K562 (cell line): ENCODE measurements around the gene SLA2. TPM values are rescaled to one million over a fixed set of nuclear protein-coding genes. Genes with fewer than 3 reads are reported as not detected.

Experiments
- ARID1B ChIP-seq: fragments of 450-650 bp; IDR thresholded peaks from 2 replicates; pipeline ENCODE4 v1.6.1; 2016; ENCODE audit warnings: antibody characterized with exemption, mild to moderate bottlenecking, inconsistent platforms
- BRCA1 ChIP-seq, 2 experiments: fragments of 450-650 bp in 1 of 2; sonication (generic) in 1 of 2; formaldehyde crosslinking in 1 of 2; IDR thresholded peaks; 2 replicates each; pipeline versions ENCODE4 v1.5.0 to v1.6.1; 2017 to 2020; ENCODE audit warnings: mild to moderate bottlenecking in 1 of 2, missing genetic modification reagents in 1 of 2
- CBX3 ChIP-seq, 2 experiments: IDR thresholded peaks; 1 replicate in 1 of 2; 2 replicates in 1 of 2; pipeline ENCODE4 v1.6.1; 2012; ENCODE audit warnings: inconsistent platforms in 2 of 2, low read length in 2 of 2, borderline replicate concordance in 1 of 2, control low read depth in 1 of 2
- CREB1 ChIP-seq, 2 experiments: sonication (generic) in 1 of 2; formaldehyde crosslinking in 1 of 2; IDR thresholded peaks; 2 replicates each; pipeline versions ENCODE4 v1.6.1 to v1.8.0; 2012 to 2022; ENCODE audit warnings: inconsistent platforms in 1 of 2, mild to moderate bottlenecking in 1 of 2, missing genetic modification reagents in 1 of 2, moderate library complexity in 1 of 2
- FUS ChIP-seq: fragments of 200-400 bp; formaldehyde crosslinking; optimal IDR thresholded peaks from 2 replicates; pipeline ENCODE3; 2017; ENCODE audit warnings: low read depth, low read length
- HOMEZ ChIP-seq: fragments of 250-450 bp; sonication (Bioruptor Pico); IDR thresholded peaks from 2 replicates; pipeline ENCODE4 v1.4.0; 2020; ENCODE audit warnings: mild to moderate bottlenecking, moderate library complexity
- ID3 ChIP-seq, 2 experiments: fragments of 250-450 bp in 1 of 2; fragments of 450-650 bp in 1 of 2; sonication (Bioruptor Pico) in 1 of 2; IDR thresholded peaks; 2 replicates each; pipeline versions ENCODE4 v1.6.1 to v1.8.0; 2016 to 2021; ENCODE audit warnings: mild to moderate bottlenecking in 2 of 2, moderate library complexity in 2 of 2, missing compliant biosample characterization in 1 of 2, missing genetic modification characterization in 1 of 2
- NCOR1 ChIP-seq: fragments of 450-650 bp; IDR thresholded peaks from 2 replicates; pipeline ENCODE4 v1.6.1; 2016; ENCODE audit warnings: mild to moderate bottlenecking, moderate library complexity
- RAD51 ChIP-seq: fragments of 450-650 bp; IDR thresholded peaks from 2 replicates; pipeline ENCODE4 v1.7.1; 2016; ENCODE audit warnings: low read depth, mild to moderate bottlenecking, borderline replicate concordance
- RBM34 ChIP-seq: fragments of 200-400 bp; formaldehyde crosslinking; IDR thresholded peaks from 2 replicates; pipeline ENCODE4 v1.6.1; 2018; ENCODE audit warnings: low read length, borderline replicate concordance; ENCODE audit not compliant: insufficient read depth
- RFX1 ChIP-seq: fragments of 450-650 bp; IDR thresholded peaks from 2 replicates; pipeline ENCODE4 v1.6.1; 2016; ENCODE audit warnings: mild to moderate bottlenecking, moderate library complexity
- SMAD1 ChIP-seq: fragments of 150-350 bp; IDR thresholded peaks from 2 replicates; pipeline ENCODE4 v1.6.1; 2014; ENCODE audit warnings: low read length, low read depth; ENCODE audit not compliant: partially characterized antibody
- TEAD1 ChIP-seq, 2 experiments: fragments of 450-650 bp in 1 of 2; sonication (generic) in 1 of 2; formaldehyde crosslinking; IDR thresholded peaks; 2 replicates each; pipeline versions ENCODE4 v1.4.0 to v1.8.0; 2020 to 2022; ENCODE audit warnings: mild to moderate bottlenecking in 2 of 2, missing genetic modification reagents in 1 of 2
- THRA ChIP-seq: fragments of 450-650 bp; IDR thresholded peaks from 2 replicates; pipeline ENCODE4 v1.6.1; 2017; ENCODE audit warnings: mild to moderate bottlenecking, moderate library complexity
- USF2 ChIP-seq: sonication (generic); formaldehyde crosslinking; IDR thresholded peaks from 2 replicates; pipeline ENCODE4 v1.5.0; 2020; ENCODE audit warnings: missing genetic modification reagents
- YY1 ChIP-seq, 3 experiments: IDR thresholded peaks; 2 replicates each; pipeline ENCODE4 v1.6.1; 2011; ENCODE audit warnings: low read length in 2 of 3, mild to moderate bottlenecking in 2 of 3, moderate library complexity in 2 of 3, borderline replicate concordance in 1 of 3, control low read depth in 1 of 3, low read depth in 1 of 3; ENCODE audit not compliant: insufficient read depth in 3 of 3, insufficient replicate concordance in 2 of 3, control insufficient read depth in 1 of 3, insufficient read length in 1 of 3; ENCODE audit errors: extremely low read depth in 1 of 3
- ZBTB33 ChIP-seq: sonication (generic); formaldehyde crosslinking; IDR thresholded peaks from 2 replicates; pipeline ENCODE4 v1.8.1; 2023; ENCODE audit warnings: mild to moderate bottlenecking, missing genetic modification reagents
- ZNF133 ChIP-seq: fragments of 250-450 bp; sonication (Bioruptor Pico); IDR thresholded peaks from 2 replicates; pipeline ENCODE4 v1.4.0; 2020; ENCODE audit warnings: mild to moderate bottlenecking
- ZNF239 ChIP-seq: fragments of 250-450 bp; sonication (Bioruptor Pico); IDR thresholded peaks from 2 replicates; pipeline ENCODE4 v1.4.0; 2020; ENCODE audit warnings: mild to moderate bottlenecking
- ZNF24 ChIP-seq: fragments of 450-650 bp; IDR thresholded peaks from 2 replicates; pipeline ENCODE4 v1.6.1; 2016
- polyA plus RNA-seq, 8 experiments: library from polyadenylated mRNA; depleted of rRNA in 4 of 8; stranded (reverse) in 5 of 8; unstranded in 3 of 8; fragments of >200 nt; fragmentation: Nextera tagmentation in 2 of 8; fragmentation: Illumina TruSeq in 1 of 8; extraction: Ambion mirVana in 2 of 8; extraction: Trizol in 1 of 8; gene quantifications; 2 replicates each; pipeline versions ENCODE4 v1.2.1 to v1.2.3, GENCODE V29; 2011 to 2014; ENCODE audit warnings: inconsistent platforms in 1 of 8, missing spikeins in 1 of 8
- total RNA-seq, 7 experiments: library from RNA; depleted of rRNA in 6 of 7; stranded (reverse); fragments of >200 nt in 6 of 7; fragmentation: Illumina TruSeq in 2 of 7; extraction: Trizol in 2 of 7; gene quantifications; 2 replicates each; pipeline versions ENCODE4 v1.2.1 to v1.2.3, GENCODE V29; 2011 to 2021; ENCODE audit warnings: low replicate concordance in 1 of 7

Gene SLA2
- total and polyA plus RNA-seq, 9 of the 15 experiments (the other 6 are each of a cell fraction or from before 2014, with no cell fraction given): 0.07 TPM; not detected in 7

- TF ChIP-seq RBM34 (no peak), TEAD1 (CRISPR knock-in tag; IDR thresholded peaks at IDR 0.05) (peak; percentile 98 to 99), RFX1 (no peak), ZNF133 (CRISPR knock-in tag) (no peak), HOMEZ (CRISPR knock-in tag) (no peak), SMAD1 (no peak), ZNF239 (CRISPR knock-in tag) (no peak), ID3 (CRISPR knock-in tag; IDR thresholded peaks at IDR 0.05) (no peak), ID3 (tag; IDR thresholded peaks at IDR 0.05) (no peak), ZBTB33 (no peak), CBX3 (IDR thresholded peaks at IDR 0.05; ENCODE audit: borderline replicate concordance in 1 of 2, low read length in 2 of 2) (no peak), CREB1 (IDR thresholded peaks at IDR 0.05) (peak; percentile 49), CREB1 (CRISPR knock-in tag; IDR thresholded peaks at IDR 0.05) (no peak), THRA (no peak), ZNF24 (no peak), BRCA1 (IDR thresholded peaks at IDR 0.05) (no peak), BRCA1 (CRISPR knock-in tag; IDR thresholded peaks at IDR 0.05) (no peak; the same call in 1 of the 2 replicates), FUS (no peak), RAD51 (no peak), USF2 (CRISPR knock-in tag) (no peak), YY1 (IDR thresholded peaks at IDR 0.05; ENCODE audit: borderline replicate concordance in 1 of 3, control insufficient read depth in 1 of 3, extremely low read depth in 1 of 3, insufficient read depth in 3 of 3, insufficient read length in 1 of 3, insufficient replicate concordance in 2 of 3, low read depth in 1 of 3, low read length in 2 of 3) (peak in 2 of 3 experiments; percentile 36 to 72), ARID1B (no peak), NCOR1 (no peak)
Observed at GRCh38 chr20:36573103-36573797, 72.7 kb downstream of the SLA2 start, which contains the start of gene TGIF2 (continued).
